B cell (primary cell): ENCODE results near the gene ZNF346.

Experiments used
- EZH2 ChIP-seq: IDR thresholded peaks from 2 replicates; pipeline ENCODE4 v1.6.1; 2012; ENCODE audit warnings: borderline replicate concordance, low read depth, mild to moderate bottlenecking, moderate library complexity, low read length; ENCODE audit not compliant: insufficient read depth, poor library complexity, severe bottlenecking
- TF ChIP-seq, protein P1 (sequence below): fragments of 200-600 bp; IDR thresholded peaks from one replicate; pipeline ENCODE4 v1.8.0; 2022; ENCODE audit warnings: antibody characterized with exemption, mild to moderate bottlenecking

DNA sequence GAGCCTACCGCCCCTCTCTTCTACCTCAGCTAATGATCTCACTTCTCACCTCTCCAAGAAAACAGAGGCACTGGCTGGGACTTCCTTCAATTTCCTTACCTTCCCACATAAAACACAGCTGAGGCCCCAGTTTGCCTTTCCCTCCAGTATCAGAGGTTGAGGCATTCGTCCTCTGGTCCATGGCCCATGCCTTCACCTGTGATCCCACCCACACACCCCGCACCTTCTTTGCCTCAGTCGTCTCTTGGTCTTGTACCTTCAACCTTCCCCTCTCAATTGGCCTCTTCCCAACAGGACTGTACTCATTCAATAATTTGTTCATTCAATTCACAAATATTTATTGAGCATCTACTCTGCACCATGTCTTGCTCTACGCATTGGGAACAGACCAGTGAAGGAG lies 100.1 kb downstream of the ZNF346 start:
- TF ChIP-seq, protein P1, sequence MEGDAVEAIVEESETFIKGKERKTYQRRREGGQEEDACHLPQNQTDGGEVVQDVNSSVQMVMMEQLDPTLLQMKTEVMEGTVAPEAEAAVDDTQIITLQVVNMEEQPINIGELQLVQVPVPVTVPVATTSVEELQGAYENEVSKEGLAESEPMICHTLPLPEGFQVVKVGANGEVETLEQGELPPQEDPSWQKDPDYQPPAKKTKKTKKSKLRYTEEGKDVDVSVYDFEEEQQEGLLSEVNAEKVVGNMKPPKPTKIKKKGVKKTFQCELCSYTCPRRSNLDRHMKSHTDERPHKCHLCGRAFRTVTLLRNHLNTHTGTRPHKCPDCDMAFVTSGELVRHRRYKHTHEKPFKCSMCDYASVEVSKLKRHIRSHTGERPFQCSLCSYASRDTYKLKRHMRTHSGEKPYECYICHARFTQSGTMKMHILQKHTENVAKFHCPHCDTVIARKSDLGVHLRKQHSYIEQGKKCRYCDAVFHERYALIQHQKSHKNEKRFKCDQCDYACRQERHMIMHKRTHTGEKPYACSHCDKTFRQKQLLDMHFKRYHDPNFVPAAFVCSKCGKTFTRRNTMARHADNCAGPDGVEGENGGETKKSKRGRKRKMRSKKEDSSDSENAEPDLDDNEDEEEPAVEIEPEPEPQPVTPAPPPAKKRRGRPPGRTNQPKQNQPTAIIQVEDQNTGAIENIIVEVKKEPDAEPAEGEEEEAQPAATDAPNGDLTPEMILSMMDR = no peak
- TF ChIP-seq EZH2 = no peak
